Measurements from ENCODE around the gene IGFBP7.

IGFBP7 gene

DNA sequence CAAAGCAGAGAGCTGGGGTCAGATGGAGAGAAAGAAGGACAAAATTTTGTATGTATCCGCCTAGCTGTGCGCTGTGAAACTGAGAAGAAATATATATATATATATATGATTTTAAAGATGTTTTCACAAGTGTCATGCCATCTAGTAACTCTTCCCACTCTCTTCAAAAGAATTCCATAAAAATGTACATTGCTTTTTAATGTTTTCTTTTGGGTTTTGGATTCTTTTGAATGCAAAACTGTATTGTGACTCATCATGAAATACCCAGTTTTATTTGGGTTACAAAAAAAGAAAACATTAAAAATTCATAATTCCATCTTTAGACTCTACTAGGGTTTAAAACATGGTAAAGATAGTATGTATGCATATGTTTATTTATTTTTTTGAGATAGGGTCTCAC, 34.3 kb upstream of the IGFBP7 start:
- Histone ChIP-seq H3K4me1 (ENCODE audit: insufficient read depth, low read length, poor library complexity, severe bottlenecking) (peaks cover 47% of the 10 kb centered on the region), H3K9ac (ENCODE audit: low read depth, low read length, poor library complexity, severe bottlenecking) (no peak overlapping the region), H3K4me2 (ENCODE audit: low read depth, low read length, poor library complexity, severe bottlenecking) (no peak overlapping the region), H3K27me3 (ENCODE audit: insufficient read depth, low read length, poor library complexity, severe bottlenecking) (no peaks in the 10 kb centered on the region), H4K20me1 (ENCODE audit: insufficient read depth, low read length, poor library complexity, severe bottlenecking) (no peaks in the 10 kb centered on the region), H2AFZ (ENCODE audit: low read length) (no peak overlapping the region), H3K79me2 (ENCODE audit: insufficient read depth, low read length) (no peaks in the 10 kb centered on the region), H3K36me3 (ENCODE audit: insufficient read depth, low read length) (no peaks in the 10 kb centered on the region), H3K9me3 (ENCODE audit: insufficient read depth, low read depth, low read length) (no peaks in the 10 kb centered on the region), H3K4me3 (ENCODE audit: low read length, poor library complexity, severe bottlenecking) (no peak overlapping the region), H3K9me2 (replicated peaks; ENCODE audit: low read depth, low read length) (no peaks in the 10 kb centered on the region), H3F3A (ENCODE audit: low read depth) (0 out of 2 replicates have a peak, but pooled peaks cover 7% of the 10 kb centered on the region)
- TF ChIP-seq EZH2phosphoT487 (IDR thresholded peaks at IDR 0.05; ENCODE audit: borderline replicate concordance), result no peak
- TF ChIP-seq, protein P1, sequence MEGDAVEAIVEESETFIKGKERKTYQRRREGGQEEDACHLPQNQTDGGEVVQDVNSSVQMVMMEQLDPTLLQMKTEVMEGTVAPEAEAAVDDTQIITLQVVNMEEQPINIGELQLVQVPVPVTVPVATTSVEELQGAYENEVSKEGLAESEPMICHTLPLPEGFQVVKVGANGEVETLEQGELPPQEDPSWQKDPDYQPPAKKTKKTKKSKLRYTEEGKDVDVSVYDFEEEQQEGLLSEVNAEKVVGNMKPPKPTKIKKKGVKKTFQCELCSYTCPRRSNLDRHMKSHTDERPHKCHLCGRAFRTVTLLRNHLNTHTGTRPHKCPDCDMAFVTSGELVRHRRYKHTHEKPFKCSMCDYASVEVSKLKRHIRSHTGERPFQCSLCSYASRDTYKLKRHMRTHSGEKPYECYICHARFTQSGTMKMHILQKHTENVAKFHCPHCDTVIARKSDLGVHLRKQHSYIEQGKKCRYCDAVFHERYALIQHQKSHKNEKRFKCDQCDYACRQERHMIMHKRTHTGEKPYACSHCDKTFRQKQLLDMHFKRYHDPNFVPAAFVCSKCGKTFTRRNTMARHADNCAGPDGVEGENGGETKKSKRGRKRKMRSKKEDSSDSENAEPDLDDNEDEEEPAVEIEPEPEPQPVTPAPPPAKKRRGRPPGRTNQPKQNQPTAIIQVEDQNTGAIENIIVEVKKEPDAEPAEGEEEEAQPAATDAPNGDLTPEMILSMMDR (conservative IDR thresholded peaks at IDR 0.05; ENCODE audit: low read length), result no peak

DNA sequence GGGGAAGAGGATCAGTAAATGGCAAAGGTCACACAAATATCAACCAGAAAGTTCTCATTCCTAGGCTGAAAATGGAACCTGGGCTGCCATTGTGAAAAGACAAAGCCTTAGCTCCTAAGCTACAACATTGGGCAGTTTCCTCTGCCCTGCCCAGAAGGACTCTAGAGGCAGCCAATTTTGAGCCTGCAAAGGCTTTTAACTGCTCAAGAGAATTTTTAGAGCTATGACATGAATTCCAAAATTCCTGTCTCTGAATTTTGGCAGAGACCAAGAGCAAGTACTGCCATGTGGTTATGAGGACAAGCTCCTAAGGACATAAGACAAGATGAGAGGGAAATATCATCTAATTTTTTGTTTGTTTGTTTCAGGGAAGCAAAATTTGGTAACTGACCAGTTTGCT, 29.6 kb upstream of the IGFBP7 start:
- Histone ChIP-seq H3K4me3 (ENCODE audit: low read length, poor library complexity, severe bottlenecking) (no peak overlapping the region), H3K79me2 (ENCODE audit: insufficient read depth, low read length) (no peaks in the 10 kb centered on the region), H3K9me2 (replicated peaks; ENCODE audit: low read depth, low read length) (no peaks in the 10 kb centered on the region), H3K27me3 (ENCODE audit: insufficient read depth, low read length, poor library complexity, severe bottlenecking) (no peaks in the 10 kb centered on the region), H3K4me1 (ENCODE audit: insufficient read depth, low read length, poor library complexity, severe bottlenecking) (peaks cover 33% of the 10 kb centered on the region), H3K36me3 (ENCODE audit: insufficient read depth, low read length) (no peaks in the 10 kb centered on the region), H3K9ac (ENCODE audit: low read depth, low read length, poor library complexity, severe bottlenecking) (no peak overlapping the region), H2AFZ (ENCODE audit: low read length) (no peak overlapping the region), H3K9me3 (ENCODE audit: insufficient read depth, low read depth, low read length) (no peaks in the 10 kb centered on the region; the same call in 1 of the 2 replicates), H4K20me1 (ENCODE audit: insufficient read depth, low read length, poor library complexity, severe bottlenecking) (no peaks in the 10 kb centered on the region), H3F3A (ENCODE audit: low read depth) (0 out of 2 replicates have a peak, but pooled peaks cover 7% of the 10 kb centered on the region), H3K4me2 (ENCODE audit: low read depth, low read length, poor library complexity, severe bottlenecking) (no peak overlapping the region)
- TF ChIP-seq, protein P1 (conservative IDR thresholded peaks at IDR 0.05; ENCODE audit: low read length), result no peak
- TF ChIP-seq EZH2phosphoT487 (IDR thresholded peaks at IDR 0.05; ENCODE audit: borderline replicate concordance), result no peak

DNA sequence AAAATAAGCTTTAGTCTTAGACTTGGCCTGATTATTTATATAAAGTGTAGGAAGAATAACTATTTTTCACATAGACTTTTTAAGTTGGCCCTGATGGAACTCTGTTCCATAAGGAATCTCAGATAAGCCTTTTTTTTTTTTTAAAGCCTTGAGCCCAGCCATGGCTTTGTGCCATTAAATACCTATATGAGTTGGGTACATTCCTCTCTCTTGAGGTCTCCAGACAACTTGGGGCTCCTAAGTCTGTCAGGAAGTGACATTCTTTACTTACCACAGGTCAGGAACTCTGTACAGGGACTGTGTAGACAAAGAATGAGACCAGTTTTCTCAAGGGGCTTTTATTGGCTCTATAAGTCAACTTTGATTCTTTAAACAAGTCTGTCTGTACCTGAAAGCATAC, 27.1 kb upstream of the IGFBP7 start:
- Histone ChIP-seq H3K9ac (ENCODE audit: low read depth, low read length, poor library complexity, severe bottlenecking) (no peak overlapping the region), H3K27me3 (ENCODE audit: insufficient read depth, low read length, poor library complexity, severe bottlenecking) (no peaks in the 10 kb centered on the region), H3K9me3 (ENCODE audit: insufficient read depth, low read depth, low read length) (no peaks in the 10 kb centered on the region; the same call in 1 of the 2 replicates), H3K9me2 (replicated peaks; ENCODE audit: low read depth, low read length) (no peaks in the 10 kb centered on the region), H2AFZ (ENCODE audit: low read length) (no peak overlapping the region), H3K4me3 (ENCODE audit: low read length, poor library complexity, severe bottlenecking) (no peak overlapping the region), H4K20me1 (ENCODE audit: insufficient read depth, low read length, poor library complexity, severe bottlenecking) (no peaks in the 10 kb centered on the region), H3K36me3 (ENCODE audit: insufficient read depth, low read length) (no peaks in the 10 kb centered on the region), H3F3A (ENCODE audit: low read depth) (0 out of 2 replicates have a peak, but pooled peaks cover under 1% of the 10 kb centered on the region), H3K4me1 (ENCODE audit: insufficient read depth, low read length, poor library complexity, severe bottlenecking) (peaks cover 33% of the 10 kb centered on the region), H3K79me2 (ENCODE audit: insufficient read depth, low read length) (no peaks in the 10 kb centered on the region), H3K4me2 (ENCODE audit: low read depth, low read length, poor library complexity, severe bottlenecking) (no peak overlapping the region)
- TF ChIP-seq, protein P1 (conservative IDR thresholded peaks at IDR 0.05; ENCODE audit: low read length), result no peak
- TF ChIP-seq EZH2phosphoT487 (IDR thresholded peaks at IDR 0.05; ENCODE audit: borderline replicate concordance), result no peak
